GM18511 (cell line): ENCODE data around the gene ANKH.

Experiments
- ATAC-seq: cut with Tn5 transposase; IDR thresholded peaks from one replicate; pipeline ENCODE4 v1.9.1; 2021; ENCODE audit warnings: mild to moderate bottlenecking, moderate library complexity; ENCODE audit not compliant: unreplicated experiment

ANKH gene

DNA sequence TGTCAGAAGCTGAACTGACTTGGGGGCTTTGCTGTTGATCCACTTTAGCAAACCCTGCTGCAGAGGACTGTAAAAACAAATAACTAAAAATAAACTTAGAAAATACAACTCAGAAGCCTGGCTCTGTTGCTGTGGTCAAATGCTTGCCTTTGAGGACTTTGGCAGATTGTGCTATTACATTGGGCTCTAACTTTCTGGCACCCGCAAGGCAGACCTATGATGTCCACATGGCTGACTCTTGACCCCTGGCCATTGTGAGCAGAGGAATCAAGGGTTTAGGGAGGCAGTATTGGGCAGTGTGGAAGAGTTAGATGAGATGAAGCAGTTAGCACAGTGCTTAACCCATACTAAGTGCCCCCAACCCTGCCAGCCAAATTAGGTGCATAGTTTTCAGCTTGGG, 173.1 kb downstream of the ANKH start:
- ATAC-seq, result no peak

DNA sequence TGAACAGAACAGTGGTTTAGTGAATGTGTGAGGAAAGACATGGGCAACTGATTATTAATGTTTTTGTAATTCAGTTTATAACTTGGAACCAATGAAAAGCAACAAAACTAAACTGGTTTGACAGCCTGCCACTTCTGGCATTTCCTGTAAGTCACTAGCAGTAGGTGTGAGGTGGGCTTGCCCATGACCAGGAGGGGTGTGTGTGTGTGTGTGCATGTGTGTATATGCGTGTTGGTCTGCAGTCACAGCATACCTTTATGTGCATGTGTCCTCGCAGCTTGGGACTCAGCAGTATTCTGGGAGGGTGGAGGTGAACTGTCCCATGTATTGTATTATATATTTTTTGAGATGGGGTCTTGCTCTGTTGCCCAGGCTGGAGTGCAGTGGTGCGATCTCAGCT, 174.7 kb downstream of the ANKH start:
- no peak for ATAC-seq

DNA sequence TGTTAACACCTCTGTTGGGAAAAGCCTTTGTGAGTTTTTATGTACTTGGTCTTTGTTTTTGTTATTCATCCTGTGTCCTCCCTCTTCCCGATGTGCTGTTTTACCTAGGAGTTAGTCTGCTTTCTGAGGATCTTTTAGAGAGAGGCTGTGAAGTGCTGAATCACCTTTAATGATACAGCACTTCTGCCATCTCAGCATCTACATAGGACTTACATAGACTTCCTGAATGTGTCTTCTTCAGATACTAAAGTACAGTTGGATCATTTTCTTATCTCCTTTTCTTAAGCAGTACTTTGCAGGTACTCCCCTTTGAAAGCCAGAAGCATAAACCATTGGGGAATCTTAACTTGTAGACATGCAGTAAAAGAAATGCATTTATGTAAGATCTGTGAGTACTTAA, 175.5 kb downstream of the ANKH start:
- ATAC-seq, result no peak

DNA sequence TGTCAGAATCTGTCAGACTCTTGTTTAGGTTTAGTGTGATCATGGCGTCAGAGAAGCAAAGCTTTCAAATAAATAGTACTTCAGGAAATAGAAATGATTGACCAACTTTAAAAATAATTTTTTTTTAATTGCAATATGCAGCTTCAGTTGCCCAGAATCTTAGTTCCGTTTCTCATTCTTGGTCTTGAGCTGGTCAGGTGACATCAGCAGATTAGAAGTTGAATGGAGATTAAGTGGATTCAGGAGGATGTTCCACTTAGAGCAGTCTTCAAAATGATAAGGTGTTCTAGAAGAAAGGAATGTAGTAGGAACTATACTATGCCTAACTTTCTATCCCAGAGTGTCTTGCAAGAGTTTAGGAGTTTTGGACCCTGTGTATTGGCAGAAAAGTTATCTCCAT, 176.4 kb downstream of the ANKH start:
- no peak for ATAC-seq

DNA sequence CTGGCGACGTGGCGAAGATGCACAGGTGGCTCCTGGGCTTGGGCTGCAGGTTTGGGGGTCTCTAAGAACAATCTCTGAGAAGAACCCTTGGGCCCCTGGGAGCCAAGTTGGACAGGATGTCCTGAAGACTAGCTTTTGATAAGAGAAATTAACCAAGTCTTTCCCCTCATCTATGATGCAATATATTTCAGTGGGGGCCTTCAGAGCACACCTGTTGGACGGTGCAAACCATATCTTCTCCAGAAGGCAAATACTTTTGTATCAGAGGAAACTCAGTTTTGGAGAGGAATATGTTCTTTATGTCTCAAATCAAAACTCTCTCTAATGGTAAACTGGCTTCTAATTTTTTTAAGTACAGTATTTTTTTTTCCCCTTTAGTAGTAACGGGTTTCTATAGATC, 178.5 kb downstream of the ANKH start:
- ATAC-seq, result no peak

DNA sequence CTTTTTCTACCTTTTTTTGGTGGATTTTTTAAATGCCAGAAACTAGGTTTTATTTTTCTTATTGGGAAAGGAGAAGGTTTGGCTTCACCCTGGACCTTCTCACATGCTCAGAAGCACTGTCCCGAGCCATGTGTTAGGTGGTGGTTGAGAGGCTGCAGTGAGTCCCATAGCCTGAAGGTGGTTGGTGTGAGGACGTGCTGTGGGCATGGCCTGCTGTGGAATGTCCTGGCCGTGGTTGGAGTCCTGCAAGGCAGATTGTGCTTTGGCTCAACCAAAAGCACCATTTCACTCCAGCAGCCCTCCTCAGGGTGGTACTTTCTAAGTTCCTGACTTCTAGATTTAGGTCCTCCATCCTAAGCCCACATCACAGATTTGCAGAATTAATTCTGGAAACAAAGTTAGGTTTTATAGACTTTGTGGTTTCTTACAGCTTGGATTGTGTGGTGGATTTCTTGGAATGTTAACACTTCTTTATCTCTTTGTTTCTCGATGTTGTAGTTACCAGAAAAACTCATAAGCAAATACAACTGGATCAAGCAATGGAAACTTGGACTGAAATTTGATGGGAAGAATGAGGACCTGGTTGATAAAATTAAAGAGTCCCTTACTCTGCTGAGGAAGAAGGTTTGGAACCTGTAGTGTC, 184.4 kb downstream of the ANKH start:
- ATAC-seq, result no peak

DNA sequence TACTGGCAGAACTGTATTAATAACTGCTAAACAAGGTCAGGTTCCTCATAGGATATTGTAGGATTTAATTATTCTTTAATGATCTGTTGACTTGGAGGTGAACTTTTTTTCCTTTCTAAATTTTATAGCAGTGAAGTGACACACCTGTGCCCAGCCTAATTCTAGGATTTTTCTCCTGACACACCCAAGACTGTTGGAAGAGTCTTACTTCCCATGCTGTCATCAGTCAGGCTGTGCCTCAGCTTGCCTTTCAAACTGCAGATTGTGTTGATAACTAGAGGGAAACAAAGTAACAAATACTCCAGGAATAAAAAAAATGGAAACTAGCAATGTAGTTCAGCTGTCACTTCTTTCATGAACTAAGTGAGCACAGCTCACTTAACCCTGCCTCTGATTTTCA, 185.1 kb downstream of the ANKH start:
- no peak for ATAC-seq

DNA sequence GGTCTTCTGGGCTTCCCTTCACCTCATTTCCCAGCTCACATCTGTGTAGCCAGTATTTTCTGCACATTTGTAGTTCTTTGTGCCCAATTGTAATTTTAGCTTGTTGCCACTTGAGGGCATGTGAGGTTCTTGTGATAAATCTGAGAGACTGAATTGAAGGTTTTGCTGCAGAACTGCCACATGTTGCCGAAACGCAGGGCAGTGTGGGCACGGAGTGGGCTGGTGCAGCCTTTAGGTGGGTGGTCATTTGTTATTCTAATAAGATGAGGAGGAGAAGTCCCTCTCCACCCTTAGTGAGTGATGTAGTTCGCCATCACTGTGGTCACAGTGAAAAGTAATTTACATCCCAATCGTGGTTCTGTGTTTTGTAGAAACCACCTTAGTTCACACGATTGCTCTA, 185.8 kb downstream of the ANKH start:
- peak; percentile 97 for ATAC-seq

- ATAC-seq, result no peak
Observed at GRCh38 chr5:14684757-14685156, 186.8 kb downstream of the ANKH start.

DNA sequence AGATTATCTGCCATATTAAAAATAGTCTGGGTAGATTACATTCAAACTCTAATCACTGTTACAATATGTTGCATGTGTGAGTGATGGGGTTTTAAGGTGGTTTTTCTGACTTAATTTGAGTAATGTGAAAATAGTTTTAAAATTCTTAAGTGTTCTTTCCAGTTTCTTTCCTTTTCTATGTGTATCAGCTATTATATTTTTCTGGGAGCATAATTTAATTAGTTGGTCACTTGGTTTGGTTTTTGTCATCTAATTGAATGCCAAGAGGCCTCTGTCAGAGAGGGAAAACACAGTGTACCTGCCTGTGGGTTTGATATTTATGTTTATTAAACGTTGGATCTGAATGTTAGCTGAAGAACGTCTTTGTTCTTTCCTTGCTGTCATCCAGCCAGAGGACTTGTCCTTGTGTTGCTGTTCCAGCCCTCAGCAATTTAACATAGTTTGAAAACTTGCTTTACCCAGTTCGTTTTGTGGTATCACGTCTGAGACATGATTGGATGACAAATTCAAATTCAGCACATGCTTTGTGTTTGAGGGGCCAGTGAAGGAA, 187.6 kb downstream of the ANKH start:
- ATAC-seq, result no peak

DNA sequence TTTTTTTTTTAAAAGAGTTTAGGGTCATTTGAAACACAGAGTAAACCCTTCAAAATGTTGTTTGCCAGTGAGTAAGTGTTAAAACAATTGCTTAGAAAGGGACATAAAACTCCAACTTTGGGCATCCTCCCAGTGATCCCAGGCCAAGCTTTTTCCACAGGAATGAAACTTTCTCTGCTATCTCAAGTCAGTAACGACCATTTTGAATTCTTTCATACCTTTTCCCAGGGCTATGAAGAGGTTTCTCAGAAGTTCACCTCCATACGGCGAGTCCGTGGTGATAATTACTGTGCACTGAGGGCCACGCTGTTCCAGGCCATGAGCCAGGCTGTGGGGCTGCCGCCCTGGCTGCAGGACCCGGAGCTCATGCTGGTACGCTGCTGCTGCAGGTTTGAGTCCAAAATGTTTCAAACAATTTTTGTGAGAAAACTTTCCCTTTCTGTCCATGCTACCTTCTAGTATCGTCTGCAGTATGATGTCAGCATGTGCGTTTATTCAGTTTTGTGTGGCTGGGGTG, 190.3 kb downstream of the ANKH start:
- ATAC-seq, result no peak

GRCh38 chr5:14679595-14679994, 192.0 kb downstream of the ANKH start:
- no peak for ATAC-seq

DNA sequence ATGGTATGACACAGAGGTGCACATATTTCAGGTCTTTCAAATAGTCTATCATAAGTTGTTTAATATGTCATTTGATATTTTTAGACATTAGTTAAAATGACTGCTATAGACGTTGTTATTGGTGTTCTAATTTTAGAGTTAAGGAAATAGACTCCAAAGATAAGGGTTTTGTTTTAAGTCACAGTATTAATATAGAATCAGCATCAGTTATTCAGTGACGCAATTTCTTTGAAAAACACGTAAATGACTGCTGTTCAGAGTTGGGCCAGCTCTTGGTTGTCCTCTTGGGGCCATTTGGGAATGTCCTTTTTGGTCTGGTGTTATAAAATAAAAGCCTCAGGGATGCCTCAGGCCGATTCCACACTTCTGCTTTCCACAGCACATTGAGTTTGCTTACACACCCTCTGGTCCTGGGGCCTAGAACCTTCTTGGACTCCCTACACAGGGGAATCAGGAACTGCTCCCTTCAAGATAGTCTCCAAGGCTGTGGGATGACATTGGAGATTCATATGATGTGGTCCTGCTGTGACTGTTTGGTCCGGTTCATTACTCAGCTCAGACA, 192.7 kb downstream of the ANKH start:
- ATAC-seq, result no peak

GRCh38 chr5:14676320-14676719, 195.3 kb downstream of the ANKH start:
- ATAC-seq, result peak; percentile 59

DNA sequence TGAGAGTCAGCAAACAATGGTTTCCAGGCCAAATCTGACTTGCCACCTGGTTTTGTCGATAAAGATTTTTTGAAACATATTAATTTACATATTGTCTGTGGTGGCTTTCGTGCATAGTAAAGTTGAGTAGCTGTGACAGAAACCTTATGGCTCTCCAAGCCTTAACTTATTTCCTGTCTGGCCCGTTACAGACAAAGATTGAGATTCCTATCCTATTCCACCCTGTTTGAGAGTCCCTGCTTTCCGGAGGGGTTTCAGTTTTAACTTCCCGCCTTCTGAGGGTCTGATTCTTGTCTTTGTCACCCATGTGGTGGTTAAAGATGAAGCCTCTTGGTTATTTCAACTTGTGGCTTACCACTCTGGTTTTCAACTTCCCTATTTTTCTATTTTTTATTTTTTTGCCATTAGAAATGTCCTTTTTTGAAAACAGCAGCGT, 195.7 kb downstream of the ANKH start:
- peak; percentile 61 for ATAC-seq

- ATAC-seq, result no peak
Observed at GRCh38 chr5:14674983-14675854, 196.4 kb downstream of the ANKH start.

DNA sequence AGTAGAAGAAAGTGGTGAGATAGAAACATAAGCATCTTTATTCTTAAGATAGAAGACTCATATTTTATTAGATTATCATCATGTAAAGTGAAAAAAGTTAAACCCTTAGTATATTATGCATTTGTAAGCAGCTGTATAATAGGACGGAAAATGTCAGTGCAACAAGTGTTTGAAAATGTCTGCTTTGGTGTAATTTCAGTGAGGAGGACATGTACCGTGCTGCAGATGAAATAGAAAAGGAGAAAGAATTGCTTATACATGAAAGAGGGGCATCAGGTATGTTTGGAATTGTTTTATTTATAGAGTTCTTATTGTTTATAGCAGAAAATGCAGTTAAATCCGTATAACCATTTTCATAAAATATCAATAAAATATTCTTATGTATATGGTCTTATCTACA, 198.1 kb downstream of the ANKH start:
- ATAC-seq, result no peak

DNA sequence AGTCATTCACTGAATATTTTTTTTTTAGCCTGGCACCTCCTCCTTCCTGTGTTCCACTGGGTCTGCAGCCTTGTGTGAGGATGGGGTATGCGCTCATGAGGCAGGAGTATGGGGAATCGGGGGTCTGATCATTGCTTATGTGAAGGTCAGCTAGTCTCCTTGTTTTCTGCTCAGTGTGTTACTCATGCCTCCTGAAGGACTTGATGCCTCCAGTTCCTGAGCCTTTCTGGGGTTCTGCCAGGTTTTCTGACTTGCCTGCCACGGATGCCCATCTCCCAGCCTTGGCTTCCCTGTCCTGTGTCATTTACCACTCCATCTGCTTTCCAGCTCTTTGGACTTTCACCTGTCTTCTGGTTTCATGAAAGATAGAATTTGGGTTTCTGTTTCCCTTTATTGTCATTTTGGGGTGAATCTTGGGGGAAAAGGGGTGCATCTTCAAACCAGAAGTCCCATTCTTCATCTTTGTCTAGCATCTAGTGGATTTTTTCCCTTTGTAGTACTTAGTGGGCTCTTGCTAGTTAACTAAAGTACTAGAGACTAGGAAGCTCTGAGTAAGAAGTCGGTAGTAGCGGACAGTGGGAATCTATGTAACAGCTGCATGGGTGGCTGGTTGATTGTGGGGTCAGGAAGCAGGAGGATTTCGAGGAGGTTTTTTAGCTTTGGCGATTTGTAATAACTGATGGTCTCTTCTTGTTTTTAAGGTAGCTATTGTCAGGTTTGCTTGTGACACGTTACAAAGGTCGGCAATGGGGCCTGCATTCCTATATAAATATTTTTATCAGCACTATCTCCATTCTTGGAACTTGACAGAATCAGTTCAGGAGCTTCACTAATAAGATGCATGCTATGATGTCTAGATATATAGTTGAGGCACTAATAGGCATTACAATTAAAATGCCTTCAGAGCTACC, 198.8 kb downstream of the ANKH start:
- no peak for ATAC-seq

- no peak for ATAC-seq
Observed at GRCh38 chr5:14672082-14672481, 199.5 kb downstream of the ANKH start.

- no peak for ATAC-seq
Observed at GRCh38 chr5:14671414-14671813, 200.2 kb downstream of the ANKH start.

DNA sequence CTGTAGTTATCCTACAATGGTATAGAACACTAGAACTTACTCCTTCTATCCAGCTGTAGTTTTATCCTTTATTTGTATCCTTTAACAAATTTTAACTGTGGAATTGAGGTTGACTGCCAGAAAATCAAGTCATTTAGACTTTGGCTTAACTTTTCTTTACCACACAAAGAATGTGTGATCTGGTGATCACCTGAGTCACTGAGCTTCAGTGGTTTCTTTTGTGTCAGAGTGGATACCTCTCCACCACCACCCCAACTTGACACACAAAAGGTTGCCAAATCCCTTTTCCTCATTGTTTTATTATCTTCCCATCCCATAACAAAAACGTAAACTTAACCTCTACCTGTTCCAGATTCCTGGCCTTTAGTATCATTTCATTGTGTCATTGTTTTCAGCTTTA, 201.6 kb downstream of the ANKH start:
- ATAC-seq, result no peak
